SIG-M5 (cell line): ENCODE measurements around the gene ALOX15B.

ENCODE experiments used
- DNase-seq: peaks from one replicate; lab custom pipeline; 2025; lab: John Stamatoyannopoulos, UW

Gene ALOX15B

DNA sequence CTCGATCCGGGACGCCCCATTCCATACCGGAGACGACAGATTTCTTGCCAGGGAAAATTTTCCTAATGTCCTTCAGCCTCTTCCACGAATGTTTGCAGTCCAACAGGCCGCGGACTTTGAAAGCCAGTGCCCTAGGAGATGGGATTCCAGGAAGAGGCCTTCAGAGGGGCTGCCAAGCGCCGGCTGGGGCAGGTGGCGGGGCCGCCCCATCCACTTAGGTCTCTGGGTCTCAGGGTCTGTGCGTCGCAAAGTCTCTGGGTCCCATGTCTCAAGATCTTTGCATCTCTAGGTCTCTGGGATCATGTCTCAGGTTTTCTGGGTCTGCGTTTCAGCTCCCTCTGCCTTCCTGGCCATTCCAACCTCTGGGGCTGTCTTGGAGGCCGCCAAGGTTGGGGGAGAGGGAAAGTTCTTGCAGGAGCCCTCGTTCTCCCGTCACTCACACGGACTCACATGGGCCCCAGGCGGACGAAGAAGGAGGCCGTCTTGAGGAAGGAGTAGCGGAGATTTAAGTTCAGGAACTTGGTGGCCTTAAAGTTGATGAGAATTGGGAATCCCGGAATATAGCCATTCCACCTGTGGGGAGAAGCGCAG lies 41.4 kb downstream of the ALOX15B start:
- no peak for DNase-seq

DNA sequence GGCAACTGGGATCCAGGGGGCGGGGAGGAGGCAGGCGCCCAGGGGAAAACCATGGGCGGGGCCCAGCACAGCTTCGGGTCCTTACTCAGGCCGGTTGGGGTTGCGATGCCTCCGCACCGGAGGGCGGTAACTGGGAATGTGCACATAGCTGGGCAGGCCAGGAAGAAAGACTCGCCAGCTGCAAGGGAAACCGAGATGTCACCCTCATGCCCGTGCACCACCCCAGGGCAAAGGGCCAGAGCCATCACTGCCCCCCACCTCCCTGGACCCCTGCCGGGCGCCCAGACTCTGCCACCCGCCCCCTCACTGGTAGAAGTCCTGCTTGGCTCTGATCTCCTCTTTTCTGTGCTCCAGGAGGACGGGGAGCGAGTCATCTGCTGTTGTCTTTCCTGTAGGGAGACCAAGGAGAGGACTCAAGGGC lies 42.0 kb downstream of the ALOX15B start:
- no peak for DNase-seq

DNA sequence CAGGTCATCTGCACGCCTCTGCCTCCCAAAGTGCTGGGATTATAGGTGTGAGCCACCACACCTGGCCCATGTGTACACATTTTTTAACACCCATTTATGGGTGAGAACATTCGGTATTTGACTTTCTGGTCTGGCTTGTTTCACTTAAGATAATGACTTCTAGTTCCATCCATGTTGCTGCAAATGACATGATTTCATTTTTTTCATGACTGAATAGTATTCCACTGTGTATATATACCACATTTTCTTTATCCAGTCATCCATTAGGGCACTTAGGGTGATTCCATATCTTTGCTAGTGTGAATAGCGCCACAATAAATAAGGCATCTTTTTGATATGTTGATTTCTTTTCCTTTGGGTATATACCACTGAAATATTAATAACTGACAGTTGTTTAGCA lies 43.0 kb downstream of the ALOX15B start:
- no peak for DNase-seq

DNA sequence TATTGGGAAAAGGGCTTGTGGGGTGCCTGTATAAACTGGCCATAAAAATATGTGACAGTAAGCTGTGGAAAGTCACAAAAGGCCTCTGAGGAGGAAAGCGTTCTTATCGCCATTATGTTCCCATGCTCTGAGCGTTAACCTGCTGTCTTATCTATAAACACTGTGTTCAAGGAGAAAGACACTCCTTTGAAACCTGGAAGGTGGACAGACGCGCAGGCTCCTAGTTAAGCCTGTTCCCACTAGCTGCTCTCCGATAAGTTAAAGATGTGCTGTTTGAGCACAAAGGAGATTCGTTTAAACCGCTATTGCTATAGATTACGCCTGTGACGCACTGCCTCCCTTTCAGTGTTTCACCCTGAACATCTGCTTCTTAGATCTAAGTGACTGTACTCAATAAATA lies 43.4 kb downstream of the ALOX15B start:
- DNase-seq, result no peak

DNA sequence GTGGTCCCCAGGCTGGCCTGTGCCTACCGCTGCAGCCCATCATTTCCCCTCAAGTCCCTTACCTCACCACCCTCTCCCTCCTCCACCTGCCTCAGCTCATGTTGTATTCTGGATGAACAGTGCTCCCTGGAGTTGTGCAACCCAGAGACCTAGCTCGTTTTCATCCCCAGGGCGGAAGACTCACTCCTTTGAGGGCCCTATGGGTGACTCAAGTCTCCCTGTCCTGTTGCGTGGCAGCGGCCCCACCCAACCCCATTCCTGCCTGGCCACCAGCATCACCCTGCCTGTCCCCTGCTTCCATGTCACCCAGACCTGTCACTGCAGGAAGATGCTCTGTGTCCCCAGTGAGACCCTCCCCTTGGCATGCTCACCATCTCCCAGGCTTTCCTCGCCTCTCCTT lies 45.4 kb downstream of the ALOX15B start:
- no peak for DNase-seq

DNA sequence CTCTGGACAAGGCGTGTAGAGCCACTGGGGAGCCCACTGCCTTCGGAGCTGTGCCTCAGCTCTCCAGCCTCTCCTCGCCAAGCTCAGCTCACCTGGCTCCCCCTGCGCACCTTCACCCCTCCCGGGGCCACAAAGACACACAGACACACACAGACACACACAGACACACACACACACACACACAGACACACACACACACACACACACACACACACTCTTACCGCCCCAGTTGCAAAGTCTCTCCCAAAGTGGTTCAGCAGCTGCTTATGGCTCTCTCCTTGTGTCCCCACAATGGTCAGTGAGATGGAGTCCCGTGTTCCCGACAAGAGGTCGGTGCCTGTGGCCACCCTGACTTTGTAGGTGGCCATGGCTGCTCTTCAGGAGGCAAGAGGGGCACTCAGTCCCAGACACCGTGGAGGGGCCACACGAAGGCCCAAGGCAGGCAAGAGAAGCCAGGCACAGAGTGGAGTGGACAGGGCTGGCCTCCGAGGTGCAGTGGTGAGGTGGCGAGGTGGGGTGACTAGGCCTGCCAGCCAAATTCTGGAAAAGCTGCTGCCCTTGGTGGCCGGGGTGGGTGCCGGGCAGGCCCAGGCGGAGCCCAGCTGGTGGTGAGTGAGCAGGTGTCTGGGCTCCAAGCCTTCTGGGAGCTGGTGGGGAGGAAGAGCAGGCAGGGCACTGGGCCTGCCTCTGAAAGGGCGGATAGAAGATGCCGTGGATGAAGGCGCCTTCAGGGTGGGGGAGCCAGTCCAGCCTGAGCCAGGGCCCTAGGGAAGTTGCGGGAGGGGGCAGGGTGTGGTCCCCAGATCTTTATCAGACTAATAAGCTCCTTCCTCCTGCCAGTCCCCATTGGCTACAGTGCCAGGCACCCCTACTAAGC lies 48.5 kb downstream of the ALOX15B start, which contains the start of gene ALOX12B:
ALOX12B (minus strand) TSS at position 642 of the 877 bp plus-strand sequence; CDS start at position 368, 274 bp downstream.
- DNase-seq, result no peak

DNA sequence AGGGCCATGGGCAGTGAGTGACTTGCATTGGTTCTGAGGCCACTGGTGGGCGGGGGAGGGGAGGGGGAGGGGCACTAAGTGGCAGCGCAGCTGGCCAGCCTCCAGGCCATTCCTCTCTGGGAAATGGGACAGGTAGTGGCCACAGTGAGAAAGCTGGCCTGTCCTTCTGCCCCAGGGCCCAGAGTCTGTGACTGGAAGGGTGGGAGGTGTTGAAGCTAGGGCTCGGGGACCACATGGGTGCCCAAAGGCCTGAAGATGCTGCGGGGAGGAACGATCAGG lies 49.0 kb downstream of the ALOX15B start:
- no peak for DNase-seq

DNA sequence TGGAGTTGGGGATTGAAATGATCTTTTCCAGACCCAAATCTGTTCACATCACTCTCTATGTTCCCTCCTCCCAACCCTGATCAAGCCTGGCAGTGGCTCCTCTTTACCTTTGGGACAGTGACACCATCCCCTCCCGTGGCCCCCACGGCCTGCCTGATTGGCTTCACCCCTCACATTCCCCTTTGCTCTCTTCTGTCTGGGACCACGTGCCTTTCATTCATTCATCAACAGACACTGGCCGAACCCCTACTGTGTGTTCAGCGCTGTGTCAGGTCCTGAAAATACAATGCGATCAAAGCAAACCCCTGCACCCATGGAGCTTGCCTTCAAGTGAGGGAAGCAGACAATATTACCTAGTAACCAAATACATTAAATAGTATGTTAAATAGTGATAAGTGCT lies 50.9 kb downstream of the ALOX15B start:
- no peak for DNase-seq

DNA sequence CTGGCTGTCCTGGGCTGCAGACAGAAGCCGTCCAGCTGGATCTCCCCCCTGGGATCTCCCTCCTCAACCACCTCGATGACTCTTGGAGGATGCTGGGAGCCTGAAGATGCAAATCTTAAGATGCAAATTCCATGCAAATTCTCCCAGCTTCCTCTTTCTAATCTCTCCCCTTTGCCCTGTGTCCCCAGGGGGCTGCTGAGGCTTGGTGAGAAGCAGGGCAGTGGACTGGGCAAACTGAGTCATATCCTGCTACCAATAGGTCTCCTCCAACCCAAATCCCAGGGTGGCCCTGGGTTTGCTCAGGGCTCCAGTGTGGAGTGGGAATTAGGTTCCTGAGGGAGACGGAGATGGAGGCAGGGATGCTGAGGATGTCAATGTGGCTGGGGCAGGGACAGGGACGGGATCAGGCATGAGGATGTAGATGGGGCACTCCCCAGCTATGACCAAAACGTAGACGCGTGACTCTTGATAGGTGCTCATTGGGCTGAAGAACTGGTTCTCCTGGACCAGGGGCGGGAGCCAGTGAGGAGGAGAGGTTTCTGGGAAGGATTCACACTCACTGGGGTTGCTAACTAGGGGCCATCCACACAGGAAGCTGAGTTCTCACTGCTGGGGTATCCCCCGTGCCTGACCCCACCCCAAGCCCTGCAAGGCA lies 52.3 kb downstream of the ALOX15B start:
- DNase-seq, result no peak

DNA sequence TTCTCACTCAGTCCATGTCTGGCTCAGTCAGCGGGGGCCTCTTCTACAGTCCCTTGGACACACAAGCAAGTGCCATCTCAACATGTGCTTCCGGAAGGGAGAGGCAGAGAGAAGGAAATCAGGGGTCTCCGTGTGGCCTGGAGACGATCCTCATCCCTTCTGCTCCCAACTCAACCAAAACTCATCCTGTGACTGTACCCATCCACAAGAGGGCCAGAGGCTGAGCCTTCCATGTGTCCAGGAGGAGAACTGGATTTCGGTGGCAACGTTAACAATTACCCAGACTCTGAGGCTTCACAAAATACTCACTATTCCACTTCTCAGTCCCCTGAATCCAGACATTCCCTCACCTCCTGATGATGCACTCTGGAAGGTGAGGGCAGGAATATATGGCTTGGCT lies 56.5 kb downstream of the ALOX15B start:
- DNase-seq, result no peak

DNA sequence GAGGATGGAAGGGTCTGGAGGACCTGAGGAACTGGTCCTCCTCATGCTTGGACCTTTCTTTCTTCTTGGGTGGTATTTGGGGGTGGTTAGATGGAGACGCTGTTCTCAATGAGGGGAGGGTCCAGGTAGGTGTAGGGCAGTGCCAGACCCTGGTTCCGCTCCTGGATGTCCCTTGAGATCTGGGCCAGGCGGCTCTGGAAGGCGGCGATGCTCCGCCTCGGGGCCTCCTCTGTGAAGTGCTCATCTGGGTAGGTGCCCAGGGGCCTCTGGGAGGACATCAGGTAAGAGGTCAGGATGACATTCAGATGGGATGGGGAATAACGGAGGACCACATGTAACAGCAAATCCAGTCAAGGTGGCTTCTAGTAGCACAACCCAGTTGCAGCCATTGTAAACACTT lies 57.7 kb downstream of the ALOX15B start:
- DNase-seq, result no peak
